Measurements from ENCODE around the gene TNFSF10. TPM values are rescaled to one million over a fixed set of nuclear protein-coding genes. Genes with fewer than 3 reads are reported as not detected.

The TNFSF10 gene
- 0.06 to 0.25 TPM (median 0.16 TPM) in 4 of 5 replicates, not detected in the other for total RNA-seq (2022; extraction: Qiagen RNA extraction)

DNA sequence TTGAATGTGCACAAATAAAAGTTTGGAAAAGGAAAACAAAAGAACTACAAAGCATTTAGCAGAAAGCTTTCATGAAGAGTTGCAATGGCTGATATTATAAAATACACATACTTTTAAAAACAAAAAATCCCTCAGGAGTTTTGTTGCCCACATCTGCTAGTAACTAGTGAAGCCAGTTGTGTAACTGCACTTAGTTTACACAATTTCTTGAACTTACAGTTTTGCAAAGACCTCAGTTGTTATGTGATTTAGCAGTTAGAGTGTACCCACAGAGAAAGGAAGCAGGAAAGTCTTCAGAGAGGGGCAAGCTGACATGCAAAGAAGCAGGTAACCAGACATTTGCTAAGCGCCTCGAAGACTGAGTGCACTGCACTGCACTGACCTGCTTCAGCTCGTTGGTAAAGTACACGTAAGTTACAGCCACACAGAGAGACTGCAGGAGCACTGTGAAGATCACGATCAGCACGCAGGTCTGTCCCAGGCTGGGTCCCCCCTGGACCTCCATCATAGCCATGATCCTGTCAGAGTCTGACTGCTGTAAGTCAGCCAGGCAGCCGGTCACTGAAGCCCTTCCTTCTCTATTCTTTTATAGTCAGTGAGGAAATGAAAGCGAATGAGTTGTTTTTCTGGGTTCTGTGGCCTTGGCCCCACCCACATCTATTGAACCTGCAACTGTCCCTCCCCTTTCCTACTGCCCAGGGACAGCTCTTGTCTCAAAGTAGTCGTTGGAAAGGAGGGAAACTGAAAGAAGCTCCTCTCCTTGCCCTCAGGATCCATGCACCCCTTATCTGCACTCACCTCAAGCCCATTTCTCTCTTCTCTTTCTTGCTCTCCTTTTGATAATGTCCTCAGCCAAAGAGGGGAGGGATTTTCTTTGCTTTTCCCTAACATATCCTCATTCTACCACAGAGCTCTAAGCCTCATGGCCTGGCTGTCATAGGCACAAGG, at the start of gene TNFSF10:
Gene TNFSF10 (minus strand): TSS at position 560 of the 948 bp plus-strand sequence. CDS start 46 bp downstream, at position 514.

Other genes with a start within 250 kb of the TNFSF10 start
- gene GHSR, start 75.0 kb downstream of the TNFSF10 start, total RNA-seq (2022; extraction: Qiagen RNA extraction) = not detected in 5 replicates
- 28.0 to 37.4 TPM (median 30.9 TPM) in 5 replicates for gene NCEH1, start 187.6 kb upstream of the TNFSF10 start, total RNA-seq (2022; extraction: Qiagen RNA extraction)
- 55.0 to 80.8 TPM (median 66.3 TPM) in 5 replicates for gene ECT2, start 227.3 kb upstream of the TNFSF10 start, total RNA-seq (2022; extraction: Qiagen RNA extraction)